Lower leg skin (tissue), 3 donors: Measurements from ENCODE around the gene ZNF783.

Source experiments
- CTCF ChIP-seq, 3 donors: fragments of 450-650 bp; IDR thresholded peaks; one replicate each; pipeline ENCODE4 v1.5.1; 2016; ENCODE audit warnings: antibody characterized with exemption in 3 of 3, mild to moderate bottlenecking in 3 of 3, moderate library complexity in 2 of 3
- POLR2A ChIP-seq, 2 donors: fragments of 450-650 bp; IDR thresholded peaks; one replicate each; pipeline ENCODE4 v1.6.1; 2016 to 2017; ENCODE audit warnings: antibody characterized with exemption in 2 of 2, mild to moderate bottlenecking in 1 of 2, moderate library complexity in 1 of 2

- TF ChIP-seq CTCF (IDR thresholded peaks at IDR 0.05) (no peak), POLR2A (IDR thresholded peaks at IDR 0.05) (no peak)
Observed at GRCh38 chr7:149214020-149214720, 47.8 kb upstream of the ZNF783 start.
